ENCODE measurements around the gene STX2.

The STX2 gene

GRCh38 chr12:130858084-130858483, 19.0 kb upstream of the STX2 start:
- no peak for ATAC-seq
- no peak for TF ChIP-seq PPARA (CRISPR knock-in tag; IDR thresholded peaks at IDR 0.05; ENCODE audit: borderline replicate concordance)
- TF ChIP-seq ZNF70 (CRISPR knock-in tag; IDR thresholded peaks at IDR 0.05), result no peak
- TF ChIP-seq PATZ1 (CRISPR knock-in tag; IDR thresholded peaks at IDR 0.05; ENCODE audit: borderline replicate concordance), result no peak
- TF ChIP-seq ZFP30 (CRISPR knock-in tag; IDR thresholded peaks at IDR 0.05), result no peak
- no peak for TF ChIP-seq ZFP3 (CRISPR knock-in tag; IDR thresholded peaks at IDR 0.05)
- TF ChIP-seq ZC3H10 (CRISPR knock-in tag; IDR thresholded peaks at IDR 0.05), result no peak
- TF ChIP-seq ISL1 (CRISPR knock-in tag; IDR thresholded peaks at IDR 0.05), result no peak
- no peak for TF ChIP-seq TOX (CRISPR knock-in tag; IDR thresholded peaks at IDR 0.05; ENCODE audit: borderline replicate concordance)
- no peak for TF ChIP-seq GLIS3 (CRISPR knock-in tag; IDR thresholded peaks at IDR 0.05)
- TF ChIP-seq BACH2 (CRISPR knock-in tag; IDR thresholded peaks at IDR 0.05; ENCODE audit: borderline replicate concordance), result no peak
- TF ChIP-seq POU6F1 (CRISPR knock-in tag; IDR thresholded peaks at IDR 0.05; ENCODE audit: borderline replicate concordance, low read depth), result no peak
- TF ChIP-seq CSRNP3 (CRISPR knock-in tag; IDR thresholded peaks at IDR 0.05), result no peak
- no peak for TF ChIP-seq RARB (CRISPR knock-in tag; IDR thresholded peaks at IDR 0.05)
- TF ChIP-seq ZNF565 (CRISPR knock-in tag; conservative IDR thresholded peaks at IDR 0.05; ENCODE audit: low read depth), result no peak
- TF ChIP-seq CSDC2 (CRISPR knock-in tag; IDR thresholded peaks at IDR 0.05), result no peak
- TF ChIP-seq ARNTL (CRISPR knock-in tag; IDR thresholded peaks at IDR 0.05; ENCODE audit: borderline replicate concordance, low read depth), result no peak
- no peak for TF ChIP-seq ZNF8 (CRISPR knock-in tag; IDR thresholded peaks at IDR 0.05)
- TF ChIP-seq ESRRG (CRISPR knock-in tag; IDR thresholded peaks at IDR 0.05), result no peak
- no peak for TF ChIP-seq TSHZ2 (CRISPR knock-in tag; IDR thresholded peaks at IDR 0.05)

- TF ChIP-seq POU6F1 (CRISPR knock-in tag; IDR thresholded peaks at IDR 0.05; ENCODE audit: borderline replicate concordance, low read depth), result no peak
- no peak for TF ChIP-seq ARNTL (CRISPR knock-in tag; IDR thresholded peaks at IDR 0.05; ENCODE audit: borderline replicate concordance, low read depth)
- TF ChIP-seq ZFP3 (CRISPR knock-in tag; IDR thresholded peaks at IDR 0.05), result no peak
- TF ChIP-seq ISL1 (CRISPR knock-in tag; IDR thresholded peaks at IDR 0.05), result no peak
- TF ChIP-seq ZFP30 (CRISPR knock-in tag; IDR thresholded peaks at IDR 0.05), result no peak
- TF ChIP-seq OSR1 (CRISPR knock-in tag; IDR thresholded peaks at IDR 0.05), result no peak
- TF ChIP-seq PATZ1 (CRISPR knock-in tag; IDR thresholded peaks at IDR 0.05; ENCODE audit: borderline replicate concordance), result no peak
- TF ChIP-seq ZNF70 (CRISPR knock-in tag; IDR thresholded peaks at IDR 0.05), result no peak
- TF ChIP-seq SNAI2 (CRISPR knock-in tag; IDR thresholded peaks at IDR 0.05), result no peak
- no peak for TF ChIP-seq CSRNP3 (CRISPR knock-in tag; IDR thresholded peaks at IDR 0.05)
- TF ChIP-seq ZC3H10 (CRISPR knock-in tag; IDR thresholded peaks at IDR 0.05), result no peak
- no peak for TF ChIP-seq GLIS3 (CRISPR knock-in tag; IDR thresholded peaks at IDR 0.05)
- no peak for ATAC-seq
Measured at GRCh38 chr12:130856088-130856487, 17.0 kb upstream of the STX2 start.

All from SK-N-SH treated with all-trans-retinoic acid at 6 μM for 48 hours (cell line).